HCT116 (cell line): ENCODE data around the gene CABYR. TPM values are rescaled to one million over a fixed set of nuclear protein-coding genes. Genes with fewer than 3 reads are reported as not detected.

ENCODE experiments used
- ATAC-seq: fragments of 200-7000 bp; cut with Tn5 transposase; 2 replicates; pipeline ENCODE4 v1.9.1; 2020; ENCODE audit warnings: mild to moderate bottlenecking, moderate library complexity
- BruUV-seq: library from RNA; stranded (reverse); fragments of 400-500 nt; replicated peaks from 2 replicates; lab custom pipeline; 2021; lab: Mats Ljungman, UMichigan
- CTCF ChIA-PET: fragments of 300-600 bp; sonication (Branson Sonifier 250); formaldehyde crosslinking; loops from one replicate; lab custom pipeline; 2021; ENCODE audit warnings: antibody characterized with exemption; lab: Charles Lee
- POLR2A ChIA-PET: fragments of 300-600, 350-600 bp; sonication (Branson Sonifier 250); formaldehyde crosslinking; loops from one replicate; lab custom pipeline; 2021; ENCODE audit warnings: antibody characterized with exemption; lab: Charles Lee
- RAD21 ChIA-PET, 2 experiments: fragments of 300-600 bp; sonication (Branson Sonifier 250); formaldehyde crosslinking; loops; one replicate each; lab custom pipeline; 2023; ENCODE audit warnings: low total read pairs in 2 of 2; ENCODE audit not compliant: uncharacterized antibody in 2 of 2, unreplicated experiment in 2 of 2, low non-redundant PET in 1 of 2; lab: Charles Lee
- DNase-seq: peaks from one replicate; pipeline ENCODE4 v3.0.0-alpha.2; 2010; ENCODE audit warnings: low read depth, low spot score
- H2AFZ ChIP-seq: fragments of 200-600 bp; shearing (Covaris generic), sonication (generic); 2 replicates; pipeline ENCODE4 v1.6.1; 2017; ENCODE audit warnings: low read depth, mixed run types, mixed read lengths, antibody characterized with exemption, low read length; ENCODE audit not compliant: poor library complexity, severe bottlenecking
- H3K27ac ChIP-seq: 2 replicates; pipeline ENCODE4 v1.5.1; 2012; ENCODE audit warnings: low read depth, low read length
- H3K27me3 ChIP-seq: fragments of 200-600 bp; sonication (generic); 2 replicates; pipeline ENCODE4 v1.6.1; 2016; ENCODE audit warnings: mixed run types, low read length, mixed read lengths; ENCODE audit not compliant: insufficient read depth
- H3K36me3 ChIP-seq, 2 experiments: fragments of 200-500 bp in 1 of 2; fragments of 200-600 bp in 1 of 2; sonication (Bioruptor generic) in 1 of 2; sonication (generic) in 1 of 2; 2 replicates each; pipeline versions ENCODE4 v1.5.1 to v1.6.1; 2014 to 2016; ENCODE audit warnings: low read length in 2 of 2, inconsistent platforms in 1 of 2, mixed read lengths in 1 of 2, mixed run types in 1 of 2; ENCODE audit not compliant: insufficient read depth in 2 of 2, control insufficient read depth in 1 of 2
- H3K4me1 ChIP-seq, 2 experiments: fragments of 200-600 bp in 1 of 2; sonication (generic) in 1 of 2; 2 replicates each; pipeline versions ENCODE4 v1.5.1 to v1.6.1; 2012 to 2017; ENCODE audit warnings: low read length in 2 of 2, inconsistent platforms in 1 of 2, mild to moderate bottlenecking in 1 of 2, mixed read lengths in 1 of 2, mixed run types in 1 of 2, moderate library complexity in 1 of 2; ENCODE audit not compliant: insufficient read depth in 2 of 2, control insufficient read depth in 1 of 2
- H3K4me2 ChIP-seq: fragments of 200-600 bp; sonication (generic); 2 replicates; pipeline ENCODE4 v1.6.1; 2017; ENCODE audit warnings: mixed run types, low read length, mixed read lengths
- H3K4me3 ChIP-seq, 2 experiments: fragments of 200-600 bp in 1 of 2; sonication (generic) in 1 of 2; replicated peaks in 1 of 2; 2 replicates each; pipeline ENCODE4 v1.5.1; 2011 to 2016; ENCODE audit warnings: low read length in 2 of 2, control low read depth in 1 of 2, low read depth in 1 of 2, mild to moderate bottlenecking in 1 of 2, mixed read lengths in 1 of 2, mixed run types in 1 of 2
- H3K79me2 ChIP-seq: fragments of 200-600 bp; sonication (generic); 2 replicates; pipeline ENCODE4 v1.6.1; 2017; ENCODE audit warnings: mild to moderate bottlenecking, mixed run types, low read length, moderate library complexity, mixed read lengths; ENCODE audit not compliant: insufficient read depth
- H3K9ac ChIP-seq: fragments of 200-600 bp; sonication (generic); 2 replicates; pipeline ENCODE4 v1.6.1; 2016; ENCODE audit warnings: low read length, mixed read lengths
- H3K9me2 ChIP-seq: fragments of 200-600 bp; sonication (generic), shearing (Covaris generic); 2 replicates; pipeline ENCODE4 v1.6.1; 2017; ENCODE audit warnings: mixed run types, mild to moderate bottlenecking, moderate library complexity; ENCODE audit not compliant: insufficient read depth
- H3K9me3 ChIP-seq, 2 experiments: fragments of 200-500 bp in 1 of 2; fragments of 200-600 bp in 1 of 2; sonication (Bioruptor generic) in 1 of 2; sonication (generic) in 1 of 2; 2 replicates each; pipeline ENCODE4 v1.6.1; 2014 to 2017; ENCODE audit warnings: low read length in 2 of 2, mixed read lengths in 2 of 2, inconsistent platforms in 1 of 2, low read depth in 1 of 2, mild to moderate bottlenecking in 1 of 2, mixed run types in 1 of 2, moderate library complexity in 1 of 2; ENCODE audit not compliant: control insufficient read depth in 1 of 2, insufficient read depth in 1 of 2
- H4K20me1 ChIP-seq: fragments of 200-600 bp; sonication (generic), shearing (Covaris generic); 2 replicates; pipeline ENCODE4 v1.6.1; 2017; ENCODE audit warnings: mixed run types, mild to moderate bottlenecking, moderate library complexity; ENCODE audit not compliant: insufficient read depth
- CBX3 ChIP-seq: IDR thresholded peaks from 2 replicates; pipeline ENCODE4 v1.6.1; 2012; ENCODE audit warnings: low read depth
- CEBPB ChIP-seq: IDR thresholded peaks from 2 replicates; pipeline ENCODE4 v1.6.1; 2012; ENCODE audit warnings: low read depth
- POLR2A ChIP-seq: IDR thresholded peaks from 2 replicates; pipeline ENCODE4 v1.7.0; 2011; ENCODE audit warnings: borderline replicate concordance; ENCODE audit not compliant: insufficient read depth, insufficient read length; ENCODE audit errors: extremely low read depth
- POLR2AphosphoS5 ChIP-seq: IDR thresholded peaks from 2 replicates; pipeline ENCODE4 v1.6.1; 2011; ENCODE audit warnings: mild to moderate bottlenecking, low read depth, low read length, moderate library complexity
- SIN3A ChIP-seq: IDR thresholded peaks from 2 replicates; pipeline ENCODE4 v1.6.1; 2012; ENCODE audit warnings: low read depth
- SRF ChIP-seq: IDR thresholded peaks from 2 replicates; pipeline ENCODE4 v1.6.1; 2012; ENCODE audit warnings: low read depth
- TCF7L2 ChIP-seq: IDR thresholded peaks from 2 replicates; pipeline ENCODE4 v1.7.0; 2011; ENCODE audit warnings: borderline replicate concordance, inconsistent platforms; ENCODE audit not compliant: insufficient read depth, insufficient read length; ENCODE audit errors: extremely low read depth
- ZFX ChIP-seq: fragments of 450-650 bp; IDR thresholded peaks from 2 replicates; pipeline ENCODE4 v1.6.1; 2017
- intact Hi-C: fragments of 100-400 bp; cut with micrococcal nuclease; formaldehyde crosslinking; loops from 2 replicates; pipeline ENCODE4 v1.10.0; 2022
- total RNA-seq: library from RNA; stranded (reverse); gene quantifications from one replicate; pipeline ENCODE4 v1.2.1, GENCODE V29; 2021; ENCODE audit not compliant: unreplicated experiment
- TF ChIP-seq, protein P1 (sequence below): IDR thresholded peaks from 2 replicates; pipeline ENCODE4 v1.6.1; 2011; ENCODE audit warnings: mild to moderate bottlenecking, low read length, moderate library complexity; ENCODE audit not compliant: insufficient replicate concordance; ENCODE audit errors: extremely low read depth
- TF ChIP-seq, protein P2 (sequence below), 3 experiments: fragments of 200-600 bp in 1 of 3; sonication (generic) in 1 of 3; IDR thresholded peaks in 2 of 3; conservative IDR thresholded peaks in 1 of 3; 2 replicates each; pipeline ENCODE4 v1.5.1; 2012 to 2017; ENCODE audit warnings: low read depth in 2 of 3, low read length in 2 of 3, antibody characterized with exemption in 1 of 3, borderline replicate concordance in 1 of 3, control low read depth in 1 of 3, mild to moderate bottlenecking in 1 of 3, mixed read lengths in 1 of 3, mixed run types in 1 of 3, moderate library complexity in 1 of 3; ENCODE audit not compliant: insufficient read depth in 1 of 3
- TF ChIP-seq, protein P3 (sequence below): IDR thresholded peaks from 2 replicates; pipeline ENCODE4 v1.6.1; 2012; ENCODE audit warnings: low read depth

The CABYR gene
- total RNA-seq, 1 experiment from 2014 or later = not detected

DNA sequence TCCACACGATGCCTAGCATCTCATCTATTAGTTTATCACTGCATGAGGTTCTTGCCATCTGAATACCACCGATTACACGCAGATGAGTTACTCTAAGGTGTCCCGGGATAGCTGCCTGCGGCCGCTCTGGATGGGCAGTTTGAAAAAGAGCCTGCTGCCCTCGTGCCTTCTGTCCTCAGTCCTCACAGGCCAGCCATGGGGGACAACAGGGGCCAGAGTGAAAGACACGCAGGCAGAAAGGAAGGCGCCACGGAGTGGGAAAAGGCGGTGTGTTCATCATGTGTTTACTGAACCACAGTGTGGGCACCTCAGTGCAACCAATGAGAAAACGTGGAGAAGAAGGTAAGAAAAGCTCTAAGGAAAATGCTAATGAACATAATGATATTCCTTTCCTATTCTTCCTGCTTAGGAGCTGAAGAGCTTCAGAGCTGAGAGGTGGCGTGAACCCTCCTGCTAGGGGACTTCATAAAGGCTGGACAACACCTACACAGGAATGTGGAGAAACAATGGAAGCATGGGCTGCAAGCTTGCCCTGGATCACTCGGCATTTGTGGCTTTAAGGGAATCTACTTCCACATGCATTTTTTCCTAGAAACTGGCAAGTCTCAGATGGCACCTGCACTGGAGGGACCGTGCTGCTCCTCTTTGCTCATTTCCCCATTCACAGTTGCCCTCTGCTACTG, 50.9 kb downstream of the CABYR start:
- POLR2A ChIA-PET = no interaction called here
- H3K27ac ChIP-seq = no peak overlapping the region
- H3K27me3 ChIP-seq = no peaks in the 10 kb centered on the region
- H2AFZ ChIP-seq = no peak overlapping the region
- no peaks in the 10 kb centered on the region for H3K79me2 ChIP-seq
- CTCF ChIA-PET = interaction anchor here (8.1 kb wide), 1 partner anchor 12 kb away, joined by 53 read pairs; no protein-coding TSS in a partner anchor
- H3K9me3 ChIP-seq = no peaks in the 10 kb centered on the region
- TF ChIP-seq TCF7L2 (no peak), CEBPB (no peak)
- intact Hi-C loops = no loop called here
- BruUV-seq = no TSS peak
- RAD21 ChIA-PET = no interaction called here
- no peaks in the 10 kb centered on the region for H3K9me2 ChIP-seq
- ATAC-seq = no peak
- no peak for DNase-seq
- H3K9ac ChIP-seq = no peak overlapping the region
- no peak overlapping the region for H3K4me3 ChIP-seq
- H3K36me3 ChIP-seq = no peaks in the 10 kb centered on the region
- no peak overlapping the region for H3K4me2 ChIP-seq
- H3K4me1 ChIP-seq = 0 out of 4 replicates have a peak, but pooled peaks cover 0 to 6% of the 10 kb centered on the region in 2 experiments
- no peaks in the 10 kb centered on the region; the same call in 1 of the 2 replicates for H4K20me1 ChIP-seq

DNA sequence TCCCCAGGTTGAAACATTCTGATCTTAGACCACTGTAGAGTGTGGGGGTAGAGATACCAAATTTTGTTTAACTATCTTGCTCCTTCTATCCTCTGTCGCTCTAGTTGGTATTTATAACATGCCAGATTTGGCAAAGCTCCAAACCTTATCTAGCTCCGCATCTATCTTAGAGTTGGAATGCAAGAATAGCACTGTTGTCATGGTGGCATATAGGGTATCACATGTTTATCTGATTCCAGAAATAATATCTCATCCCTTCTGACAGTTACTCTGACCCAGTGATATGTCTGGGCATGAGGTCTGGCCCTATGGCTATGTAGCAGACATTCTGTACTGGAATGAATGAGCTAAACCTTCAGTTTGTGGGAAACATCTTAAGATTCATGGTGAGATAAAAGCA, 51.7 kb downstream of the CABYR start:
- H3K27ac ChIP-seq = no peak overlapping the region
- POLR2A ChIA-PET = no interaction called here
- TF ChIP-seq, protein P1, sequence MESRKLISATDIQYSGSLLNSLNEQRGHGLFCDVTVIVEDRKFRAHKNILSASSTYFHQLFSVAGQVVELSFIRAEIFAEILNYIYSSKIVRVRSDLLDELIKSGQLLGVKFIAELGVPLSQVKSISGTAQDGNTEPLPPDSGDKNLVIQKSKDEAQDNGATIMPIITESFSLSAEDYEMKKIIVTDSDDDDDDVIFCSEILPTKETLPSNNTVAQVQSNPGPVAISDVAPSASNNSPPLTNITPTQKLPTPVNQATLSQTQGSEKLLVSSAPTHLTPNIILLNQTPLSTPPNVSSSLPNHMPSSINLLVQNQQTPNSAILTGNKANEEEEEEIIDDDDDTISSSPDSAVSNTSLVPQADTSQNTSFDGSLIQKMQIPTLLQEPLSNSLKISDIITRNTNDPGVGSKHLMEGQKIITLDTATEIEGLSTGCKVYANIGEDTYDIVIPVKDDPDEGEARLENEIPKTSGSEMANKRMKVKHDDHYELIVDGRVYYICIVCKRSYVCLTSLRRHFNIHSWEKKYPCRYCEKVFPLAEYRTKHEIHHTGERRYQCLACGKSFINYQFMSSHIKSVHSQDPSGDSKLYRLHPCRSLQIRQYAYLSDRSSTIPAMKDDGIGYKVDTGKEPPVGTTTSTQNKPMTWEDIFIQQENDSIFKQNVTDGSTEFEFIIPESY = no peak
- no peak for TF ChIP-seq SIN3A
- TF ChIP-seq, protein P2, sequence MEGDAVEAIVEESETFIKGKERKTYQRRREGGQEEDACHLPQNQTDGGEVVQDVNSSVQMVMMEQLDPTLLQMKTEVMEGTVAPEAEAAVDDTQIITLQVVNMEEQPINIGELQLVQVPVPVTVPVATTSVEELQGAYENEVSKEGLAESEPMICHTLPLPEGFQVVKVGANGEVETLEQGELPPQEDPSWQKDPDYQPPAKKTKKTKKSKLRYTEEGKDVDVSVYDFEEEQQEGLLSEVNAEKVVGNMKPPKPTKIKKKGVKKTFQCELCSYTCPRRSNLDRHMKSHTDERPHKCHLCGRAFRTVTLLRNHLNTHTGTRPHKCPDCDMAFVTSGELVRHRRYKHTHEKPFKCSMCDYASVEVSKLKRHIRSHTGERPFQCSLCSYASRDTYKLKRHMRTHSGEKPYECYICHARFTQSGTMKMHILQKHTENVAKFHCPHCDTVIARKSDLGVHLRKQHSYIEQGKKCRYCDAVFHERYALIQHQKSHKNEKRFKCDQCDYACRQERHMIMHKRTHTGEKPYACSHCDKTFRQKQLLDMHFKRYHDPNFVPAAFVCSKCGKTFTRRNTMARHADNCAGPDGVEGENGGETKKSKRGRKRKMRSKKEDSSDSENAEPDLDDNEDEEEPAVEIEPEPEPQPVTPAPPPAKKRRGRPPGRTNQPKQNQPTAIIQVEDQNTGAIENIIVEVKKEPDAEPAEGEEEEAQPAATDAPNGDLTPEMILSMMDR (IDR thresholded peaks at IDR 0.05 in 2 of 3, conservative IDR thresholded peaks at IDR 0.05 in 1 of 3; ENCODE audit: borderline replicate concordance in 1 of 3, insufficient read depth in 1 of 3, low read depth in 2 of 3, low read length in 2 of 3) = no peak
- TF ChIP-seq, protein P3, sequence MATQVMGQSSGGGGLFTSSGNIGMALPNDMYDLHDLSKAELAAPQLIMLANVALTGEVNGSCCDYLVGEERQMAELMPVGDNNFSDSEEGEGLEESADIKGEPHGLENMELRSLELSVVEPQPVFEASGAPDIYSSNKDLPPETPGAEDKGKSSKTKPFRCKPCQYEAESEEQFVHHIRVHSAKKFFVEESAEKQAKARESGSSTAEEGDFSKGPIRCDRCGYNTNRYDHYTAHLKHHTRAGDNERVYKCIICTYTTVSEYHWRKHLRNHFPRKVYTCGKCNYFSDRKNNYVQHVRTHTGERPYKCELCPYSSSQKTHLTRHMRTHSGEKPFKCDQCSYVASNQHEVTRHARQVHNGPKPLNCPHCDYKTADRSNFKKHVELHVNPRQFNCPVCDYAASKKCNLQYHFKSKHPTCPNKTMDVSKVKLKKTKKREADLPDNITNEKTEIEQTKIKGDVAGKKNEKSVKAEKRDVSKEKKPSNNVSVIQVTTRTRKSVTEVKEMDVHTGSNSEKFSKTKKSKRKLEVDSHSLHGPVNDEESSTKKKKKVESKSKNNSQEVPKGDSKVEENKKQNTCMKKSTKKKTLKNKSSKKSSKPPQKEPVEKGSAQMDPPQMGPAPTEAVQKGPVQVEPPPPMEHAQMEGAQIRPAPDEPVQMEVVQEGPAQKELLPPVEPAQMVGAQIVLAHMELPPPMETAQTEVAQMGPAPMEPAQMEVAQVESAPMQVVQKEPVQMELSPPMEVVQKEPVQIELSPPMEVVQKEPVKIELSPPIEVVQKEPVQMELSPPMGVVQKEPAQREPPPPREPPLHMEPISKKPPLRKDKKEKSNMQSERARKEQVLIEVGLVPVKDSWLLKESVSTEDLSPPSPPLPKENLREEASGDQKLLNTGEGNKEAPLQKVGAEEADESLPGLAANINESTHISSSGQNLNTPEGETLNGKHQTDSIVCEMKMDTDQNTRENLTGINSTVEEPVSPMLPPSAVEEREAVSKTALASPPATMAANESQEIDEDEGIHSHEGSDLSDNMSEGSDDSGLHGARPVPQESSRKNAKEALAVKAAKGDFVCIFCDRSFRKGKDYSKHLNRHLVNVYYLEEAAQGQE = no peak
- no peak for TF ChIP-seq TCF7L2
- no peak for TF ChIP-seq ZFX
- no peak for TF ChIP-seq SRF
- TF ChIP-seq CBX3 = no peak
- no peak for TF ChIP-seq POLR2A
- TF ChIP-seq POLR2AphosphoS5 = no peak

More for the DNA sequence above, 51.7 kb downstream of the CABYR start:
- H3K9me2 ChIP-seq = no peaks in the 10 kb centered on the region
- ChIA-PET CTCF (interaction anchor here (8.1 kb wide), 1 partner anchor 13 kb away, joined by 53 read pairs; no protein-coding TSS in a partner anchor), RAD21 (no interaction called here)
- BruUV-seq = no TSS peak
- no peak overlapping the region for H3K9ac ChIP-seq
- no peaks in the 10 kb centered on the region for H3K79me2 ChIP-seq
- no peak overlapping the region for H2AFZ ChIP-seq
- H3K4me3 ChIP-seq = no peak overlapping the region
- H3K36me3 ChIP-seq = no peaks in the 10 kb centered on the region
- H3K9me3 ChIP-seq = no peaks in the 10 kb centered on the region
- H4K20me1 ChIP-seq = no peaks in the 10 kb centered on the region; the same call in 1 of the 2 replicates
- intact Hi-C loops = no loop called here
- no peak for ATAC-seq
- no peak overlapping the region for H3K4me2 ChIP-seq
- 0 out of 4 replicates have a peak, but pooled peaks cover 0 to 6% of the 10 kb centered on the region in 2 experiments for H3K4me1 ChIP-seq
- no peak for DNase-seq
- H3K27me3 ChIP-seq = no peaks in the 10 kb centered on the region
